Mucosa of stomach (tissue), 1 donor: ENCODE results near the gene OPCML.

Experiments used
- H3K27me3 ChIP-seq: one replicate; pipeline ENCODE4 v1.7.0; 2013; ENCODE audit warnings: mild to moderate bottlenecking, low read length; ENCODE audit not compliant: control insufficient read depth, insufficient read depth
- H3K36me3 ChIP-seq: one replicate; pipeline ENCODE4 v1.7.0; 2013; ENCODE audit warnings: low read length; ENCODE audit not compliant: control insufficient read depth, insufficient read depth
- H3K4me1 ChIP-seq: one replicate; pipeline ENCODE4 v1.7.0; 2013; ENCODE audit warnings: mild to moderate bottlenecking, low read length; ENCODE audit not compliant: control insufficient read depth, insufficient read depth
- H3K4me3 ChIP-seq: one replicate; pipeline ENCODE4 v1.7.0; 2013; ENCODE audit warnings: low read length
- H3K9ac ChIP-seq: one replicate; pipeline ENCODE4 v1.7.0; 2013; ENCODE audit warnings: mild to moderate bottlenecking, low read length, moderate library complexity
- H3K9me3 ChIP-seq: one replicate; pipeline ENCODE4 v1.7.0; 2013; ENCODE audit warnings: mild to moderate bottlenecking, low read length, moderate library complexity; ENCODE audit not compliant: control insufficient read depth
- donor health status: Pancreatic carcinoma.

The OPCML gene

DNA sequence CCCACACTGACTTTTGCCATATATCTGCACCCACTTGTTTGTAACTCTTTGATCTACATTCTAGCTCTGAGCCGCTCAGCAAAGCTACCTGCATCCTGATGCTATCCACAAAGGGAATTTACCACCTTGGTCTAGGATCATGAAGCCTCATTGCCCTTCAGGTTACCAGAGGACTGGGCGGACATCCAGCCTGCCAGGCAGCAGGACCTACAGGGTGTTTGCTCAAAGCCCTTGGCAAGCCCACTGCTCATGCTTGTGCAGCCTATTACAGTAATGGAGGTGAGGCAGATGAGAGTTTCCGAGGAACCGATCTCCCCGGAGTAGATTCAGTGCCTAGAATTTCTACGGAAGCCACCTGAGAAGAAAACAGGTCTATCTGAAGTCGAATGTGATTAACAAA, 417.2 kb downstream of the OPCML start:
- no peaks in the 10 kb centered on the region for H3K36me3 ChIP-seq
- H3K9ac ChIP-seq = no peak overlapping the region
- H3K4me3 ChIP-seq = no peak overlapping the region
- no peaks in the 10 kb centered on the region for H3K9me3 ChIP-seq
- H3K27me3 ChIP-seq = no peaks in the 10 kb centered on the region
- H3K4me1 ChIP-seq = no peaks in the 10 kb centered on the region

DNA sequence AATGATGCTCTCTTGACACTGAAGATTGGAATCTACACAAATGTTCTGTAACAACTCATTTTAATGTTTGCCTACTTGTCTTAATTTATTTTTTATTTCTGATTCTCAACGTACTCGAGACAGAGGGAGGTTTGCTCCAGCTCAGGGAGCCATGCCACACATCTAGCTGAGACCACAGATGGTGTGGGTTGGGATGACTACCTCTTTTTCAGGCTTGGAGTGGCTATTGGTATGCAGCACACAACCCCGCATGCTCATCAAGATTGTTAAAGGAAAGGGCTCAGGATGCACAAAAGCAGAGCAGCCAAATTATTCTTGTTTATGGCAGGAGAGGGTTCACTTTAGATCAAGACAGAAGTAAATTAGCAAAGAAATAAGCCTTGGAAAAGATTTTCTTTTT, 424.5 kb downstream of the OPCML start:
- Histone ChIP-seq H3K9me3 (no peaks in the 10 kb centered on the region), H3K27me3 (no peaks in the 10 kb centered on the region)

DNA sequence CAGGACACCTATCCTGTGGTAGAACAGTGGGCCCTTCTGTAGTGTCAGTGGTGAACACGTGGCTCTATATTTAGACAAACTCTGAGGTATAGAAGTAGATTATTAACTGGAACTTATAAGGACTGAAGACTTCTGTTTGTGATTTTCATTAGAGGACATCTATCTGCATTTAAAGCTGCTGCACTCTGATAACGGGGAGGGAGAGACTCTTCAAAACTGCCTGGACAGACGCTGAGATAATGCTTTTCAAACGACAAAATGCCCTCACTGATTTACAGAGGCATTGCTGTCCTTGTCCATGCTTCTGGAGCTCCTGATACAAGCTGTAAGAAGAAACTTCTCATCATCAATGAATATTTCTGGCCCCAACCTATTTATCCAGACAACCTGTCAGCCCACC, 425.2 kb downstream of the OPCML start:
- H3K4me3 ChIP-seq = no peak overlapping the region
- no peak overlapping the region for H3K9ac ChIP-seq
- H3K4me1 ChIP-seq = no peaks in the 10 kb centered on the region
- H3K36me3 ChIP-seq = no peaks in the 10 kb centered on the region
- H3K9me3 ChIP-seq = no peaks in the 10 kb centered on the region
- no peaks in the 10 kb centered on the region for H3K27me3 ChIP-seq

More for the DNA sequence above, 424.5 kb downstream of the OPCML start:
- Histone ChIP-seq H3K36me3 (no peaks in the 10 kb centered on the region), H3K4me3 (no peak overlapping the region), H3K9ac (no peak overlapping the region), H3K4me1 (no peaks in the 10 kb centered on the region)

DNA sequence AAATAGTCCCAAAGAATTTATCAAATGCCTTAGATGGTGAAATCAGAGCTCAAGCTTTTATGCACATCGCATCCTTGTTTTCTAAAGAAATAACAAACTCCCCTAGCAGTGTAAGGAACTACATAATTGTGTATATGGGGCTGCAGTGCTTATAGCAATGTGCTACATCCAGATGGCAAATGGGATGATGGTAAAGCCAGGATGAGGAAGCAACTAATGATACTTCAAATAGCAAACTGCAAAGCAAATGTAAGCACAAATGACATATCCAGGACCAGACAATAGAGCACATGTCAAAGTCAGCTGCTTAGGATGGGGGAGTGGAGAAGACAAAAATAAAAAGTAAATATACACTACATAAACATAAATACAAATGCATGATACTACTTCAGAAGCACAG, 425.9 kb downstream of the OPCML start:
- Histone ChIP-seq H3K9ac (no peak overlapping the region), H3K27me3 (no peaks in the 10 kb centered on the region), H3K4me3 (no peak overlapping the region), H3K9me3 (no peaks in the 10 kb centered on the region), H3K4me1 (no peaks in the 10 kb centered on the region), H3K36me3 (no peaks in the 10 kb centered on the region)

DNA sequence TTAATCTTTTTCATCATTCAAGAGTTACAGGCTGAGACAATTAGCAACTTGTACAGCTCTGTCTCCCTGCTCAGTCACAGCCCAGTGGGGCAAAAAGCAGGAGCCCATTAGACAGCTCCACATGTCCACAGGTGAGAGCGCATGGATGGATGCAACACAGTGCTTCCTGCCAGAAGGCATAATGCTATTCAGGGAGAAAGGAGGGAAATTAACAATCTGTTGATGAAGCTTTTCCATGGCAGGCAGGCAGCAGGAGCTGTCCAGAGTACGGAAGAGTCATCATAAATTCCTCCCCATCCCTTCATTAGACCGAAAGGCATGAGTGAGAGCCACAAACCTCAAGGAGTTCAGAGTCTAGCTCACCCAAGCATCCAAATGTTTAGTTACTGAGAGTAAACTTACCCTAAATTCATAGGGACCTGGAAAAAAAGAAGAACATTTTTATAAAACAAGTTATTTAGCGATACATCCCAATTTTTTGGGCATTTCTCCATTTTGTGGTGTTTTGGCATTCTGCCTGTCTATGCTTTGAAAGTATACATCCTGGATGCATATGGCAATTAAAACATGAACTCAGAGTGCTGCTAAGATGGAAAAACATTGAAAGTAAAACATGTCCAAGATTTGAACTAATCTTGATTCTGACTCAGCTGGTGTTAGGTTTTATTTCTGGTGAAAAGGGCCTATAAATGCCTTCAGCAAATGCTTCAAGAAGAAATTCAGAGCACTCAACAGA, 428.1 kb downstream of the OPCML start:
- no peaks in the 10 kb centered on the region for H3K27me3 ChIP-seq
- no peaks in the 10 kb centered on the region for H3K9me3 ChIP-seq
- H3K36me3 ChIP-seq = no peaks in the 10 kb centered on the region
- no peaks in the 10 kb centered on the region for H3K4me1 ChIP-seq
- H3K9ac ChIP-seq = no peak overlapping the region
- no peak overlapping the region for H3K4me3 ChIP-seq

DNA sequence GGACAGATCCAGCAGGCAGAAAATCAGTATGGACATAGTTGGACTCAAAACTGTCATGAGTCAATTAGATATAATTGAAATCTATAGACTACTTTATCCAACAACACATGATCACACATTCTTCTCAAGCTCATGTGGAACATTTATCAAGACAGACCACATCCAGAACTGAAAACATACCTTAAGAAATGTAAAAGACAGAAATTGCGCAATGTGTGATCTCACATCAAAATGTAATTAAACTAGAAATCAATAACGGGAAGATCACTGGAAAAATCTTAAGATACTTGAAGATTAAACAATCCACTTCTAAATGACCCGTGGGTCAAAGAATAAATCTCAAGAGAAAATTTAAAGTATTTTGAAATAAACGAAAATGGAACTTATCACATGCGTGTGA, 435.3 kb downstream of the OPCML start:
- no peak overlapping the region for H3K4me3 ChIP-seq
- no peaks in the 10 kb centered on the region for H3K27me3 ChIP-seq
- no peaks in the 10 kb centered on the region for H3K36me3 ChIP-seq
- no peaks in the 10 kb centered on the region for H3K9me3 ChIP-seq
- H3K4me1 ChIP-seq = no peaks in the 10 kb centered on the region
- no peak overlapping the region for H3K9ac ChIP-seq

DNA sequence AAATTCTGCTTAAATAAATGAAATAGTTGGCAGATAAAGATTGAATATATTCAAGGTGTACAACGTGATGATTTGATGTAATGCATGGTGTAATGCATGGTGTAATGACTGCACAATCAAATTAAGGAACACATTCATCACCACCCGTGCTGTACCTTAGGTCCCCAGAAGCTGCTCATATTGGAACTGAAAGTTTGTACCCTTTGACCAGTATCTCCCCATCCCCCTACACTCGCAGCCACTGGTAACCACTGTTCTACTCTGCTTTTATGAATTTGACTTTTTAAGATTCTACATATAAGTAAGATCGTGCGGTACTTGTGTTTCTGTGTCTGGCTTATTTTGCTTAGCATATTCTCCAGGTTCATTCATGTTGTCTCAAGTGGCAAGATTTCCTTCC, 445.8 kb downstream of the OPCML start:
- H3K4me3 ChIP-seq = no peak overlapping the region
- H3K4me1 ChIP-seq = no peaks in the 10 kb centered on the region
- no peaks in the 10 kb centered on the region for H3K9me3 ChIP-seq
- H3K9ac ChIP-seq = no peak overlapping the region
- no peaks in the 10 kb centered on the region for H3K36me3 ChIP-seq
- H3K27me3 ChIP-seq = peaks cover 15% of the 10 kb centered on the region

DNA sequence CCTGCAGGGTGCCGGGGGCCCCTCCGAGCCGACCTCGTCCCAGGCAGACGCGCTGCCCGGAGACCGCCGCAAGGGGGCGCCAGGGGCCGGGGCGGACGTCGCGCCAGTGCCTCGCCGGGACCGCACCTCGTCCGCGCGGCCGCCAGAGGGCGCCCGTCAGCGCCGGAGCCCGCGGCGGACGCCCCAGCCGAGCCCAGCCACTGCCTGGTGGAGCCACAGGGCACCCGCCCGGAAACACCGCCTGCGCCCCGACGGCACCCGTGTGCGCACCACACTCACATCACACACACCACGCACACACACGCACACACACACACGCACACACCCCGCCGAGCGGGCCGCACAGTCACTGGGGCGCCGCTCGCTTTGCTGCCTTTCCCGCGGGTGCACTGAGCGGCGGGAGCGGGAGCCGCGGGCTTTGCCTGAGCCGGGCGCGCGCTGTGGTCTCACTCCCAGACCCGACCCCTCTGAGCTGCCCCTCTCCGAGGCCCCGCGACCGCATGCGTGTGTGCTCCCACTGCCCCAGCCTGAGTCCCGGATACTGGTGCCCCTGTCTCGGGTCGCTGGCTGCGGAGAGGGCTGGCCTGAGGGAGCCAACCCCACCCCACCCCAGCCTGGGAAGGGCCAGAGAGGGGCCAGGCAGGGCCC, 449.3 kb downstream of the OPCML start:
- no peaks in the 10 kb centered on the region for H3K4me1 ChIP-seq
- no peaks in the 10 kb centered on the region for H3K36me3 ChIP-seq
- peaks cover 44% of the 10 kb centered on the region for H3K27me3 ChIP-seq
- peak overlapping the region; percentile 37 for H3K4me3 ChIP-seq
- H3K9ac ChIP-seq = no peak overlapping the region
- no peaks in the 10 kb centered on the region for H3K9me3 ChIP-seq

DNA sequence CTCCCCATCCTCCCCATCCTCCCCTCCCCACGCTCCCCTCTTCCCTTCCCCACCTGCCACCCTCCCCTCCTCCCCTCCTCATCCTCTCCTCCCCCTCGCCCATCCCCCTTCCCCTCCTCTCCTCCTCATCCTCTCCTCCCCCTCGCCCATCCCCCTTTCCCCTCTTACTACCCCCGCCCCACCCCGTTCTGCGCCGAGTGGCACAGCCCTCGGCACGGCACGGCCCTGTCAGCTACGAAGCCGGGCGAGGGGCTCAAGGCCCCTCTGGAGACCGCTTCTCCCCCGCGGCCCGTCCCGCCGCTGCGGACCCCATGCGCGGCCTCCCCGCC, 449.9 kb downstream of the OPCML start:
- H3K27me3 ChIP-seq = peaks cover 46% of the 10 kb centered on the region
- no peak overlapping the region for H3K4me3 ChIP-seq
- no peaks in the 10 kb centered on the region for H3K36me3 ChIP-seq

DNA sequence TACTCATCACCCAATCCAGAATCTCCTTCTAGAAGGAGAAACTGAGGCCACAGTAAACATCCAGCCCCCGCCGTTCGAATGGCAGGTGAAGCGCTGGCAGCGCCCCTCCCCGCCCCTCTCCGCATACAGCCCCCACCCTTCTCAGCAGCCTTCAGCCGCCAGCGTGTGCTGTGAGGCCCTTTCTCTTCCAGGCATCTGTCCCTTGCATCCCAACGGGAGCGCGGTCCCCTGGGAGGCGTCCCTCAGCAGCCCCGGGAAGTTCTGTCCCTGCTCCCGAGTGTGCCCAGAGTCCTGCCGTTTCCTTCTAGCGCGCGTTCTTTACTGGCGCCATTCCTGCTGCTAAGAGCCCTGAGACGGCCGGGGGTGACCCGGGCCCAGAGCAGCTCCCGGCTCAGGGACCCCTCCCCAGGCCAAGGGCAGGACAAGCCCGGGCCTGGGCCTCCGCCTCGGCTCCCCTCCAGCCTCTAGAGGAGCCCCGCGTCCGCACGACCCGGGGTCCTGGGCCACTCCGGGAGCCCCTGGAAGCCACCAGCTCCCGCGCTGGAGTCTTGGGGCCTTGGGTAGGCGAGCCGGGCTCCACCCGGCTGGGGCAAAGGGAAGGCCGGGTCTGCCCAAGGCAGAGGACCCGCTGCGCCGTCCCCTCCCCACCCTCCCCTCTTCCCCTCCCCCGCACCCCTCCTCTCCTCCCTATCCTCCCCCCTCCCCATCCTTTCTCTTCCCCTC, 450.4 kb downstream of the OPCML start:
- H3K9ac ChIP-seq = no peak overlapping the region
- peaks cover 46% of the 10 kb centered on the region for H3K27me3 ChIP-seq
- no peaks in the 10 kb centered on the region for H3K9me3 ChIP-seq
- no peaks in the 10 kb centered on the region for H3K4me1 ChIP-seq
- H3K36me3 ChIP-seq = no peaks in the 10 kb centered on the region
- H3K4me3 ChIP-seq = no peak overlapping the region

More for the DNA sequence above, 449.9 kb downstream of the OPCML start:
- Histone ChIP-seq H3K9ac (no peak overlapping the region), H3K9me3 (no peaks in the 10 kb centered on the region), H3K4me1 (no peaks in the 10 kb centered on the region)

DNA sequence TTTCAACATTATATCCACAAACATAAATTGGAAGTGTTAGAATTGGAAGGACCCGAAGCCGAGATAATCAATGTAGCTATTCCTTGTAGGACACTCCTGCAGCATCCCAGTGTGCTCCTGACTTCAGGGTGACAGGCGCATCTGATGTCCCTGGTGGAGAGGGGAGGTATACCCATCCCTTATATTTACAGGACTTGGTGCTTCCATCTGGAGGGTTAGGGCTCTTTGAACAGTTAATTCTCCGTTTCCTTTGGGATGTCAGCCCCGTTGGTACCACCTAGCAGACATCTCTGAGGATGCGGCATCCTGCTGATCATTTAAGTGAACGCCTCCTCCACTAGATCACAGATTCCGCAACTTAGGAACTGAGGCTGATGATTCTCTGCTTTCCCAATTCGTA, 451.3 kb downstream of the OPCML start:
- Histone ChIP-seq H3K4me1 (no peaks in the 10 kb centered on the region), H3K9ac (no peak overlapping the region), H3K9me3 (no peaks in the 10 kb centered on the region), H3K4me3 (no peak overlapping the region), H3K36me3 (no peaks in the 10 kb centered on the region), H3K27me3 (peaks cover 46% of the 10 kb centered on the region)

DNA sequence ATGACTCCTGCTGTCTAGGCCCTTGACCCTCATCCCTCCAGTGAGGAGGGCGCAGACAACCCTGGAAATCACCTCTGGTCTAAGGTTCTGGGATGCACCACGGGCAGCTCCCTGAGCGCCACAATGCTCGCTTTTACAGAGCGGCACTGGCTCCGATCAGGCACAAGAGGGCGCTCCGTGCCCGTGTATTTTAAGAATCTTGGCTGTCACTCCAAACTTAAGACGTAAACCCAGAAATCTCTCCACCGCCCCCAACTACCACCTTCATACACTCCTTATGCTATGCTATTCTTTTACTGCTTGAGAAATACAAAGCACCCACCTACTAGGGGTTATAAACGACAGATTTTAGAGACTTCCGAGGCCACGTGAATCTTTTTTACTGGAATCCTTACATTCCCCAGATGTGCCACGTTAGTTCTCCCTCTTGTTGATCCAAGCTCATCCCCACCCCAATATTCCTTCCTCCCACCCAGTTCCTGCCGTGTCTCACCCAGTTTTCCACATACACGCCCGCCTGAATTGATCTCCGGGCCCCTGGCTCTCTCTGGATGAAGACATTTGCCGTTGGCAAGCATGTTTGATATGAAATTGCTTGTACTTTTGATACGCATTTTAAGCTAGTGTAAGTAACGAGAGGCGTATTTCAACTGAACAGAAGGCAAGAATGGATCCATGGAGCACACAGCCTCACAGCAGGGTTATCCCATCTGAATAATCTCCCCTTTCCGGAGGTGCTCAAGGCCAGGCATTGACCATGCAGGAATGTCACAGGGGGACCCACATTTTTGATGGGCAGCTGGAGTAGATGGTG, 453.5 kb downstream of the OPCML start:
- Histone ChIP-seq H3K27me3 (peaks cover 42% of the 10 kb centered on the region), H3K4me1 (no peaks in the 10 kb centered on the region), H3K4me3 (no peak overlapping the region), H3K36me3 (no peaks in the 10 kb centered on the region), H3K9me3 (no peaks in the 10 kb centered on the region), H3K9ac (no peak overlapping the region)
